GM12875 (cell line): ENCODE measurements around the gene WNT11.

Source experiments
- H3K4me3 ChIP-seq: one replicate; pipeline ENCODE4 v1.5.1; 2011; ENCODE audit warnings: low read depth, low read length, control low read depth
- TF ChIP-seq, protein P1 (sequence below): IDR thresholded peaks from 2 replicates; pipeline ENCODE4 v1.5.1; 2011; ENCODE audit warnings: low read depth, mild to moderate bottlenecking, control low read depth, inconsistent platforms, low read length, moderate library complexity, borderline replicate concordance; ENCODE audit not compliant: insufficient read depth

The WNT11 gene

DNA sequence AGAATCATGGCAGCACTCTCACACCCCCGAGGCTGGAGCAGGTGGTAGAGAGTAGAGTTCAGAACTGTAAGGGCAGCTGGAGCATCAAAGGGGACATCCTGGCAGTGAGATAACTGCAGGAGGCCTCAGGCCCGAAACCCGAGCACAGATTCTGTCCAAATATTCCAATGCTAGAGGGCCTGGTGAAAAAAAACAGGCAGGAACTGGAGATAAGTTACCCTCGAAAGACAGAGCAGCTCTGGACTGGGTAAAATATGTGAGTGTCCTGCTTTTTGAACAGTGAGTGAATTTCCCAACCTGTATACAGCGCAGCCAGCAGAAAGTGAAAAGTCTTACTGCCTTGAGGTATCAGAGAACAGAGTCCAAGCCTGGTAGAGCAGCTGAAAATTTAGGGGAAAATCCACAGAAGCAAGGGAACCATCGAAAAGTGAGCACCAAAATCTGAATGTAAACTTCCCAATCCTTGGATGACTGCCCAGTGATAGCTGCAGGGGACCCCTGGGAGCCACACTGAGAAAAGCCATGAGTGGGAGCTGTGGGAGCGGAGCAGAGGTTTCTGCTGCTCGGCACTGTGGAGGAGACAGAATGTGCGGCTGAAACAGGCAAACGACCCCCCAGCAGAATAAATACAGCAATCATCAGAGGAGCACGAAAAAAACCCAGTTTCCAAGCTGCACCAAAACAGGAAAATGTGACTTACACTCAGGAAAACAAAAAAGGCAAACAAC lies 50.6 kb downstream of the WNT11 start:
- no peak overlapping the region for H3K4me3 ChIP-seq
- TF ChIP-seq, protein P1, sequence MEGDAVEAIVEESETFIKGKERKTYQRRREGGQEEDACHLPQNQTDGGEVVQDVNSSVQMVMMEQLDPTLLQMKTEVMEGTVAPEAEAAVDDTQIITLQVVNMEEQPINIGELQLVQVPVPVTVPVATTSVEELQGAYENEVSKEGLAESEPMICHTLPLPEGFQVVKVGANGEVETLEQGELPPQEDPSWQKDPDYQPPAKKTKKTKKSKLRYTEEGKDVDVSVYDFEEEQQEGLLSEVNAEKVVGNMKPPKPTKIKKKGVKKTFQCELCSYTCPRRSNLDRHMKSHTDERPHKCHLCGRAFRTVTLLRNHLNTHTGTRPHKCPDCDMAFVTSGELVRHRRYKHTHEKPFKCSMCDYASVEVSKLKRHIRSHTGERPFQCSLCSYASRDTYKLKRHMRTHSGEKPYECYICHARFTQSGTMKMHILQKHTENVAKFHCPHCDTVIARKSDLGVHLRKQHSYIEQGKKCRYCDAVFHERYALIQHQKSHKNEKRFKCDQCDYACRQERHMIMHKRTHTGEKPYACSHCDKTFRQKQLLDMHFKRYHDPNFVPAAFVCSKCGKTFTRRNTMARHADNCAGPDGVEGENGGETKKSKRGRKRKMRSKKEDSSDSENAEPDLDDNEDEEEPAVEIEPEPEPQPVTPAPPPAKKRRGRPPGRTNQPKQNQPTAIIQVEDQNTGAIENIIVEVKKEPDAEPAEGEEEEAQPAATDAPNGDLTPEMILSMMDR: no peak

GRCh38 chr11:76153571-76153923 lies 52.8 kb downstream of the WNT11 start:
- TF ChIP-seq, protein P1: no peak
- no peak overlapping the region for H3K4me3 ChIP-seq

DNA sequence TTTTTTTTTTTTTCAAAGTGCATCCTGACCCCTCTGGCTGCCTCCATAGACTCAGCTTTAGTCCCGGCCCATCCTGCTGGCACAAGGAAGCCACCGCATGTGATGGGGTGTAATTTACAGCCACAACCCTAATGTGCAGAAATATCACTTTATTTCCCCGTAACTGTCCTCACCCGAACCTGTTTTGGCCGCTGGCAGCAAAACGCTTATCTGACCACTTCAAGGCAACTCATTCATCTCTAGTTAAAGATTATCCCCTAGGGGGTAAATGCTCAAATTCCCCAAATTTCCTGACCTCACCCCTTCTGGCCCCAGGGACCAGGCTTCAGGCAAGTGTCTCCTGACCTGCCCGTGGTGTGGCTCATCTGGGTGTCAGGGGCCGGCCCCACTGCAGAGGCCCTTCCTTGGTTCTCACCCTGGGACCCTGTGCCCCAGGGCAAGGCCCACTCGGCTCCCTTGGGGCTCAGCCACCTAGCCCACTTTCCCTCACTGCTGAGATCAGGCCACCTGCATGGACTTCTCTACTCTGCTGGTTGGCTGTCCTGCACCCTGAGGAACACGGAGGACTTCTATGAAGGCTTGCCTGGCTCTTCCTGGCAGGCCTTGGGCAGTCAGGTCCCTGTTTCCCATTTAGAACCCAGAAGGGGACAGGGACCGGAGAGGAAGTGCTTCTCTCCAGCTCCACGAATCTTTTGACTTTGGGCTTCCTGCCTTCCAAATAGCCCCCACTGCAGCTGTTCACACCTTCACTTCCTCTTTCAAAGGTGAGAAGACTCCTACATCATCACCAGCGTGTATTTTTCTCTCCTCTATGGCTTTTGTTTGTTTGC lies 53.3 kb downstream of the WNT11 start:
- peak overlapping the region; percentile 52 for H3K4me3 ChIP-seq
- TF ChIP-seq, protein P1: no peak

GRCh38 chr11:76152086-76152681 lies 54.1 kb downstream of the WNT11 start:
- peak overlapping the region; percentile 52 for H3K4me3 ChIP-seq

GRCh38 chr11:76151556-76152085 lies 54.7 kb downstream of the WNT11 start:
- no peak overlapping the region for H3K4me3 ChIP-seq

More at GRCh38 chr11:76152086-76152681, 54.1 kb downstream of the WNT11 start:
- TF ChIP-seq, protein P1: peak; percentile 95

DNA sequence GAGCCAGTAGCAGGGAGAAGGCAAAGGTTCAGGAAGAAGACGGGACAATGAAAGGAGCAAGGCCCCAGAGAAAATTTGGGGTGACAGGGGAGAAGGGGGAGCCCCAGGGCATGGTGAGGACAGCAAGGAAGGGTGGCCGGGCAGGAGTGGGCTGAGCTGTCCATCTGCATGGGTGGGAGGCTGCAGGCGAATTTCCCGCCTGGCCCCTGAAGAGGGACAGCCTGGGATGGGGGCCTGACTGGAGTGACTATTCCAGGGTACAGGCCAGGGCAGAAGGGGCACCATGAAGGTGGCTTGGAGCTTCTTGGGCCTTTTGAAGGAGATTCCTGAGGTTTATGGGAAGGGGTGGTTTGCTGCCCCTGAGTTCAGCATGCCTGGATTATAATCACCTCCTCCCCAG lies 56.2 kb downstream of the WNT11 start:
- TF ChIP-seq, protein P1: no peak
- no peak overlapping the region for H3K4me3 ChIP-seq

More at GRCh38 chr11:76151556-76152085, 54.7 kb downstream of the WNT11 start:
- TF ChIP-seq, protein P1: no peak
